ENCODE data around the gene COL4A3.

Gene COL4A3

GRCh38 chr2:227163998-227164762 is at the start of gene COL4A3, which contains the start of gene COL4A4:
TSS of gene COL4A3 (plus strand) at chr2:227164624. CDS start at chr2:227164727, 103 bp downstream.
TSS of gene COL4A4 (minus strand) at chr2:227164205. CDS start at chr2:227147483, 16,722 bp downstream.
- DNase-seq, result no peak

GRCh38 chr2:227115761-227116160 is 48.7 kb upstream of the COL4A3 start:
- no peak for DNase-seq

- DNase-seq, result no peak
Observed at GRCh38 chr2:227117027-227117426, 47.4 kb upstream of the COL4A3 start.

- DNase-seq, result no peak
Observed at GRCh38 chr2:227117852-227118251, 46.6 kb upstream of the COL4A3 start.

- no peak for DNase-seq
Observed at GRCh38 chr2:227118353-227118752, 46.1 kb upstream of the COL4A3 start.

- DNase-seq, result no peak
Observed at GRCh38 chr2:227123697-227124096, 40.7 kb upstream of the COL4A3 start.

GRCh38 chr2:227124811-227125210 is 39.6 kb upstream of the COL4A3 start:
- no peak for DNase-seq

GRCh38 chr2:227125506-227125905 is 38.9 kb upstream of the COL4A3 start:
- DNase-seq, result no peak

GRCh38 chr2:227127201-227127600 is 37.2 kb upstream of the COL4A3 start:
- no peak for DNase-seq

- no peak for DNase-seq
Observed at GRCh38 chr2:227130636-227131035, 33.8 kb upstream of the COL4A3 start.

- no peak for DNase-seq
Observed at GRCh38 chr2:227132986-227133385, 31.4 kb upstream of the COL4A3 start.

GRCh38 chr2:227134591-227134990 is 29.8 kb upstream of the COL4A3 start:
- no peak for DNase-seq

- no peak for DNase-seq
Observed at GRCh38 chr2:227141301-227141700, 23.1 kb upstream of the COL4A3 start.

- DNase-seq, result no peak
Observed at GRCh38 chr2:227143895-227144294, 20.5 kb upstream of the COL4A3 start.

- DNase-seq, result no peak
Observed at GRCh38 chr2:227146456-227146855, 18.0 kb upstream of the COL4A3 start.

GRCh38 chr2:227147023-227147422 is 17.4 kb upstream of the COL4A3 start:
- DNase-seq, result no peak

- DNase-seq, result no peak
Observed at GRCh38 chr2:227148106-227148505, 16.3 kb upstream of the COL4A3 start.

GRCh38 chr2:227150222-227150936 is 14.0 kb upstream of the COL4A3 start:
- no peak for DNase-seq

GRCh38 chr2:227152093-227152766 is 12.2 kb upstream of the COL4A3 start:
- no peak for DNase-seq

- DNase-seq, result no peak
Observed at GRCh38 chr2:227153307-227153706, 11.1 kb upstream of the COL4A3 start.

- no peak for DNase-seq
Observed at GRCh38 chr2:227153758-227154486, 10.5 kb upstream of the COL4A3 start.

GRCh38 chr2:227154986-227155774 is 9.2 kb upstream of the COL4A3 start:
- no peak for DNase-seq
